IMR-90 (cell line): ENCODE data around the gene FZD4. TPM values are rescaled to one million over a fixed set of nuclear protein-coding genes. Genes with fewer than 3 reads are reported as not detected.
A peak's percentile ranks its signal among the peaks of the same experiment; 100 is the strongest.
"Not testable (repeated sequence)": the region's sequence is repeated elsewhere in the genome, so short reads cannot be mapped to it uniquely, and the experiment has no call there.

Experiments
- ATAC-seq: fragments of 200-7000 bp; cut with Tn5 transposase; 2 replicates; pipeline ENCODE4 v1.9.1; 2020; ENCODE audit warnings: low read depth, mild to moderate bottlenecking, moderate library complexity
- BruUV-seq: library from RNA; stranded (reverse); fragments of 400-500 nt; replicated peaks from 2 replicates; lab custom pipeline; 2021; lab: Mats Ljungman, UMichigan
- CTCF ChIA-PET: fragments of 300-600 bp; formaldehyde crosslinking; extraction: SDS; loops from one replicate; lab custom pipeline; 2021; ENCODE audit warnings: antibody characterized with exemption; lab: Yijun Ruan, JAX
- POLR2A ChIA-PET: fragments of 300-600 bp; sonication (Branson Sonifier 250); formaldehyde crosslinking; loops from one replicate; lab custom pipeline; 2022; ENCODE audit warnings: antibody characterized with exemption; ENCODE audit not compliant: unreplicated experiment; lab: Charles Lee
- DNase-seq: peaks from one replicate; pipeline ENCODE4 v3.0.0; 2013
- H2AFZ ChIP-seq: replicated peaks from 2 replicates; pipeline ENCODE3; 2013; ENCODE audit warnings: low read length, mild to moderate bottlenecking; ENCODE audit not compliant: poor library complexity
- H2AK5ac ChIP-seq: 2 replicates; pipeline ENCODE4 v1.6.1; 2013; ENCODE audit warnings: low read depth, low read length, inconsistent platforms
- H2AK9ac ChIP-seq: replicated peaks from 2 replicates; pipeline ENCODE3; 2013; ENCODE audit warnings: mild to moderate bottlenecking, low read depth, low read length, moderate library complexity; ENCODE audit not compliant: poor library complexity
- H2BK120ac ChIP-seq: 2 replicates; pipeline ENCODE4 v1.6.1; 2013; ENCODE audit warnings: low read depth, low read length, inconsistent platforms
- H2BK15ac ChIP-seq: 3 replicates; pipeline ENCODE4 v1.6.1; 2013; ENCODE audit warnings: low read depth, low read length, inconsistent platforms
- H2BK20ac ChIP-seq: 2 replicates; pipeline ENCODE4 v1.6.1; 2013; ENCODE audit warnings: low read depth, mild to moderate bottlenecking, inconsistent platforms, low read length, moderate library complexity
- H2BK5ac ChIP-seq: 2 replicates; pipeline ENCODE4 v1.6.1; 2013; ENCODE audit warnings: mild to moderate bottlenecking, low read depth, low read length, inconsistent platforms; ENCODE audit not compliant: poor library complexity, severe bottlenecking
- H3K14ac ChIP-seq: replicated peaks from 2 replicates; pipeline ENCODE4 v1.6.1; 2013; ENCODE audit warnings: low read depth, low read length, inconsistent platforms
- H3K18ac ChIP-seq: 2 replicates; pipeline ENCODE4 v1.6.1; 2013; ENCODE audit warnings: low read depth, low read length, control low read depth
- H3K23ac ChIP-seq: 2 replicates; pipeline ENCODE4 v1.6.1; 2013; ENCODE audit warnings: low read depth, low read length, inconsistent platforms
- H3K27ac ChIP-seq: 2 replicates; pipeline ENCODE4 v1.5.1; 2013; ENCODE audit warnings: mild to moderate bottlenecking, control low read depth, low read length; ENCODE audit not compliant: insufficient read depth
- H3K27me3 ChIP-seq: 2 replicates; pipeline ENCODE4 v1.6.1; 2013; ENCODE audit warnings: low read length; ENCODE audit not compliant: control insufficient read depth, insufficient read depth
- H3K36me3 ChIP-seq: 2 replicates; pipeline ENCODE4 v1.6.1; 2013; ENCODE audit warnings: low read length, mixed read lengths; ENCODE audit not compliant: control insufficient read depth, insufficient read depth
- H3K4ac ChIP-seq: 2 replicates; pipeline ENCODE4 v1.6.1; 2013; ENCODE audit warnings: low read depth, low read length, inconsistent platforms
- H3K4me1 ChIP-seq: 2 replicates; pipeline ENCODE4 v1.6.1; 2013; ENCODE audit warnings: low read length, mixed read lengths; ENCODE audit not compliant: control insufficient read depth, insufficient read depth
- H3K4me2 ChIP-seq: 2 replicates; pipeline ENCODE4 v1.6.1; 2013; ENCODE audit warnings: low read depth, mild to moderate bottlenecking, control low read depth, low read length, moderate library complexity
- H3K4me3 ChIP-seq: 2 replicates; pipeline ENCODE4 v1.5.1; 2013; ENCODE audit warnings: low read depth, mild to moderate bottlenecking, control low read depth, low read length, moderate library complexity; ENCODE audit not compliant: insufficient read depth
- H3K56ac ChIP-seq: 2 replicates; pipeline ENCODE4 v1.6.1; 2013; ENCODE audit warnings: low read length, inconsistent platforms; ENCODE audit not compliant: insufficient read depth; ENCODE audit errors: extremely low read depth
- H3K79me1 ChIP-seq, 2 experiments: 2 replicates each; pipeline ENCODE4 v1.6.1; 2013; ENCODE audit warnings: low read length in 2 of 2, inconsistent platforms in 1 of 2, low read depth in 1 of 2
- H3K9ac ChIP-seq: 2 replicates; pipeline ENCODE4 v1.6.1; 2013; ENCODE audit warnings: low read depth, low read length, control low read depth
- H3K9me1 ChIP-seq: 2 replicates; pipeline ENCODE4 v1.6.1; 2013; ENCODE audit warnings: low read length, inconsistent platforms; ENCODE audit not compliant: insufficient read depth
- H3K9me3 ChIP-seq: 2 replicates; pipeline ENCODE4 v1.6.1; 2013; ENCODE audit warnings: low read length; ENCODE audit not compliant: control insufficient read depth, insufficient read depth
- H4K20me1 ChIP-seq: 2 replicates; pipeline ENCODE4 v1.6.1; 2013; ENCODE audit warnings: low read length, inconsistent platforms; ENCODE audit not compliant: insufficient read depth
- H4K5ac ChIP-seq: 2 replicates; pipeline ENCODE4 v1.6.1; 2013; ENCODE audit warnings: mild to moderate bottlenecking, low read depth, low read length, control low read depth
- H4K8ac ChIP-seq, 2 experiments: 2 replicates each; pipeline ENCODE4 v1.6.1; 2013; ENCODE audit warnings: low read depth in 2 of 2, low read length in 2 of 2, control low read depth in 1 of 2, inconsistent platforms in 1 of 2
- H4K91ac ChIP-seq: 2 replicates; pipeline ENCODE4 v1.6.1; 2013; ENCODE audit warnings: low read depth, low read length, inconsistent platforms; ENCODE audit not compliant: insufficient read depth
- CEBPB ChIP-seq: IDR thresholded peaks from 2 replicates; pipeline ENCODE4 v1.6.1; 2012; ENCODE audit warnings: low read depth, low read length, improper control_type of control experiment
- NFE2L2 ChIP-seq: fragments of 150-350 bp; IDR thresholded peaks from 2 replicates; pipeline ENCODE4 v1.6.1; 2016; ENCODE audit warnings: low read depth, mild to moderate bottlenecking, low read length
- WGBS, 2 experiments: methylation state at CpG; one replicate each; pipeline versions ENCODE4 v1.1.5 to v1.1.7; 2013; ENCODE audit warnings: missing lambda C conversion rate in 2 of 2; ENCODE audit not compliant: insufficient read length in 1 of 2; ENCODE audit errors: extremely low coverage in 2 of 2; 5-methylcytosine and 5-hydroxymethylcytosine counted together
- dilution Hi-C: fragments of 300-500 bp; cut with HindIII; formaldehyde crosslinking; loops from one replicate; pipeline ENCODE4 v1.14.3; 2018; ENCODE audit warnings: low sequenced_read_pairs; ENCODE audit not compliant: unreplicated experiment
- in situ Hi-C: fragments of 300-500 bp; cut with MboI; formaldehyde crosslinking; loops from 3 replicates; pipeline ENCODE4 v1.14.3; 2019; ENCODE audit warnings: low sequenced_read_pairs, inconsistent platforms, mixed read lengths
- intact Hi-C: fragments of 100-400 bp; cut with micrococcal nuclease; formaldehyde crosslinking; loops from 2 replicates; pipeline ENCODE4 v1.10.0; 2022
- polyA plus RNA-seq, 3 experiments: library from polyadenylated mRNA; depleted of rRNA; stranded (reverse); fragments of >200 nt; gene quantifications; 2 replicates each; pipeline ENCODE4 v1.2.3, GENCODE V29; 2012; ENCODE audit warnings: low replicate concordance in 1 of 3
- total RNA-seq: library from RNA; depleted of rRNA; stranded (reverse); fragments of >200 nt; gene quantifications from 2 replicates; pipeline ENCODE4 v1.2.3, GENCODE V29; 2012

Gene FZD4
- total and polyA plus RNA-seq, 2 of the 4 experiments (the other 2 are of a cell fraction), result 3.7 to 7.7 TPM

DNA sequence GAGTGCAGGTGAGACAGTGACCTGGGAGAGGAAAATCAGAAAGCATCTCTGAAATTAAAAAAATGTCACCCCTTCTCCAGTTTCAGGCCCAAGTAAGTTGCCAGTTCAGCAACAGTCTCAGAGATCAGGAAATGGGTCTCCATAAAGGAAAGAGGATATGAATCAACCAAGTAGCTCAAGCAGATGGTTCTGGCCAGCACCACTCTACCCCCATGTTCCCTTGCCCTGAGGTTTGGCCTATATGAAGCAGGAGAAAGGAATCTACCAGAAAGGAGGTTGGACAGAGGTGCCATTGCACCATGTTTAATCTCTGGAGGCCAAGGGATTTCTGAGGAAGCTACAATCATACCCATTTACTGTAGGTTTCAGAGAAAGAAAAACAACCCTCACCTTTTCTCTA is 7.7 kb downstream of the FZD4 start:
- in situ Hi-C loops, result loop anchor here (25.0 kb wide), 1 partner anchor 465 kb away; no protein-coding TSS in a partner anchor
- intact Hi-C loops, result no loop called here

DNA sequence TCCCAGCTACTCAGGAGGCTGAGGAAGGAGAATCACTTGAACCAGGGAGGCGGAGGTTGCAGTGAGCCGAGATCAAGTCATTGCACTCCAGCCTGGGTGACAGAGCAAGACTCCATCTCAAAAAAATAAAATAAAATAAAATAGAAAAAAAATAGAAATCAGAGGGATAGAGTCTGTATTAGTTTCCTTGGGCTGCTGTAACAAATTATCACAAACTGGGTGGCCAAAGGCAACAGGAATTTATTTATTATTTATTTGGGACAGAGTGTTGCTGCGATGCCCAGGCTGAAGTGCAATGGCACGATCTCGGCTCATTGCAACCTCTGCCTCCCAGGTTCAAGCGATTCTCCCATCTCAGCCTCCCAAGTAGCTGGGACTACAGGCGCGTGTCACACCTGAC is 11.7 kb downstream of the FZD4 start:
- H3K36me3 ChIP-seq, H3K9me3 ChIP-seq, H2AK9ac ChIP-seq, H2BK15ac ChIP-seq, BruUV-seq, H3K4me2 ChIP-seq, H3K4me3 ChIP-seq, H2AFZ ChIP-seq, DNase-seq, H3K56ac ChIP-seq, H3K27me3 ChIP-seq, H4K91ac ChIP-seq, H4K8ac ChIP-seq, H4K20me1 ChIP-seq, H3K4ac ChIP-seq, H2BK5ac ChIP-seq, H3K9ac ChIP-seq, H2BK120ac ChIP-seq, H3K18ac ChIP-seq, POLR2A ChIA-PET, H3K27ac ChIP-seq, H2AK5ac ChIP-seq, H3K14ac ChIP-seq, dilution Hi-C loops, H3K9me1 ChIP-seq, ATAC-seq, CTCF ChIA-PET, H3K79me1 ChIP-seq, intact Hi-C loops, H4K5ac ChIP-seq, H3K23ac ChIP-seq, H2BK20ac ChIP-seq: not testable (repeated sequence)
- H3K4me1 ChIP-seq, result peaks cover 24% of the 10 kb centered on the region
- WGBS, 2 experiments, result no CpG with 5 or more reads among the region's 8 CpGs
- in situ Hi-C loops, result loop anchor here (5.0 to 25.0 kb wide), 2 partner anchors 344 to 469 kb away; no protein-coding TSS in a partner anchor

More for the DNA sequence above, 7.7 kb downstream of the FZD4 start:
- H3K79me1 ChIP-seq, result peaks cover 4 to 25% of the 10 kb centered on the region in 2 experiments; a peak in 3 of 4 replicates
- peaks cover 7% of the 10 kb centered on the region for H3K36me3 ChIP-seq
- peaks cover 8% of the 10 kb centered on the region; the same call in 1 of the 2 replicates for H3K9me1 ChIP-seq
- peak; percentile 43 for ATAC-seq
- no peaks in the 10 kb centered on the region for H3K9me3 ChIP-seq
- H3K4me1 ChIP-seq, result peaks cover 18% of the 10 kb centered on the region
- no peak overlapping the region for H2BK20ac ChIP-seq
- POLR2A ChIA-PET, result no interaction called here
- dilution Hi-C loops, result no loop called here
- no peak overlapping the region for H4K91ac ChIP-seq
- BruUV-seq, result TSS peak; percentile 4
- no peak overlapping the region for H2AK9ac ChIP-seq
- 0 out of 4 replicates have a peak overlapping the region, but pooled peaks of 1 of the 2 experiments have one; percentile 20 for H4K8ac ChIP-seq
- DNase-seq, result peak; percentile 81
- no peaks in the 10 kb centered on the region for H3K27me3 ChIP-seq
- H2AK5ac ChIP-seq, result no peak overlapping the region
- no peak overlapping the region; the same call in 1 of the 2 replicates for H2BK120ac ChIP-seq
- H3K9ac ChIP-seq, result no peak overlapping the region
- no peak overlapping the region for H3K4ac ChIP-seq
- H3K14ac ChIP-seq, result peak overlapping the region; percentile 70
- no peak overlapping the region for H3K4me2 ChIP-seq
- H3K18ac ChIP-seq, result peak overlapping the region; percentile 70; the same call in 1 of the 2 replicates
- H4K5ac ChIP-seq, result no peak overlapping the region
- no peaks in the 10 kb centered on the region for H4K20me1 ChIP-seq
- no peak overlapping the region for H3K56ac ChIP-seq
- no peak overlapping the region for H2BK15ac ChIP-seq
- no peak overlapping the region for H3K27ac ChIP-seq
- no peak overlapping the region for H2AFZ ChIP-seq
- peak overlapping the region; percentile 12 for H2BK5ac ChIP-seq
- H3K23ac ChIP-seq, result no peak overlapping the region
- H3K4me3 ChIP-seq, result no peak overlapping the region
- TF ChIP-seq NFE2L2 (no peak), CEBPB (peak; percentile 20; the same call in 1 of the 2 replicates)
- CTCF ChIA-PET, result interaction anchor here (0.5 to 0.9 kb wide), 2 partner anchors 17 to 341 kb away, joined by 3 to 5 read pairs; no protein-coding TSS in a partner anchor
